Esophagus squamous epithelium (tissue), 5 donors: ENCODE results near the gene SEMA4D. TPM values are rescaled to one million over a fixed set of nuclear protein-coding genes. Genes with fewer than 3 reads are reported as not detected.
A peak's percentile ranks its signal among the peaks of the same experiment; 100 is the strongest.

Source experiments
- DNase-seq: peaks from one replicate; lab custom pipeline; 2025; lab: John Stamatoyannopoulos, UW
- H3K27ac ChIP-seq, 4 donors: fragments of 200-600 bp; sonication (generic); one replicate each; pipeline ENCODE4 v1.5.1; 2016 to 2019; ENCODE audit warnings: mild to moderate bottlenecking in 1 of 4
- H3K27me3 ChIP-seq, 4 donors: fragments of 200-600 bp; sonication (generic); 1 replicate in 3 of 4; 2 replicates in 1 of 4; pipeline versions ENCODE4 v1.5.1 to v1.6.0; 2017 to 2021; ENCODE audit warnings: antibody characterized with exemption in 1 of 4
- H3K36me3 ChIP-seq, 3 donors: fragments of 200-600 bp; sonication (generic); one replicate each; pipeline ENCODE4 v1.5.1; 2016 to 2019
- H3K4me1 ChIP-seq, 3 donors: fragments of 200-600 bp; sonication (generic); one replicate each; pipeline ENCODE4 v1.5.1; 2017 to 2019
- H3K4me3 ChIP-seq, 4 donors: fragments of 200-600 bp; sonication (generic); 1 replicate in 3 of 4; 2 replicates in 1 of 4; pipeline ENCODE4 v1.5.1; 2016 to 2019; ENCODE audit warnings: mild to moderate bottlenecking in 2 of 4, moderate library complexity in 1 of 4
- H3K9me3 ChIP-seq, 3 donors: fragments of 200-600 bp; sonication (generic); one replicate each; pipeline ENCODE4 v1.5.1; 2016 to 2019
- CTCF ChIP-seq, 6 experiments: fragments of 450-650 bp in 4 of 6; fragments of 200-600 bp in 2 of 6; sonication (generic) in 2 of 6; IDR thresholded peaks; one replicate each; pipeline ENCODE4 v1.5.1; 2016 to 2019; ENCODE audit warnings: antibody characterized with exemption in 6 of 6, mild to moderate bottlenecking in 4 of 6, moderate library complexity in 4 of 6
- POLR2A ChIP-seq, 4 donors: fragments of 450-650 bp; IDR thresholded peaks; one replicate each; pipeline ENCODE4 v1.6.1; 2017; ENCODE audit warnings: antibody characterized with exemption in 4 of 4, mild to moderate bottlenecking in 4 of 4, moderate library complexity in 3 of 4
- WGBS, 2 donors: methylation state at CpG; one replicate each; pipeline ENCODE4 v1.1.5; 2018; 5-methylcytosine and 5-hydroxymethylcytosine counted together
- intact Hi-C: fragments of 100-400 bp; cut with DNase I; formaldehyde crosslinking; loops from one replicate; pipeline ENCODE4 v1.15.0; 2022
- total RNA-seq, 4 donors: library from RNA; depleted of rRNA; stranded (reverse); fragments of >200 nt; gene quantifications; one replicate each; pipeline ENCODE4 v1.1.0, GENCODE V29; 2016
- donor health status: DM: yes; HTN: yes; CAD: no.

The SEMA4D gene
- total RNA-seq, 4 donors from 2014 or later, result 12.8 to 52.0 (median 20.5) TPM

GRCh38 chr9:89468281-89468960 is 29.5 kb downstream of the SEMA4D start:
- no peaks in the 10 kb centered on the region for H3K27me3 ChIP-seq
- 70 to 85% methylated on average over 6 to 7 of the region's 7 CpGs for WGBS, 2 donors
- intact Hi-C loops, result no loop called here
- H3K4me3 ChIP-seq, result no peak overlapping the region
- no peak for DNase-seq
- H3K9me3 ChIP-seq, result no peaks in the 10 kb centered on the region
- H3K27ac ChIP-seq, result peak overlapping the region in 1 of 4 donors; percentile 48
- peaks cover 0 to 30% (median 0%) of the 10 kb centered on the region in 3 donors for H3K4me1 ChIP-seq
- no peak for TF ChIP-seq POLR2A (IDR thresholded peaks at IDR 0.05)
- no peak for TF ChIP-seq CTCF (IDR thresholded peaks at IDR 0.05)
- no peaks in the 10 kb centered on the region for H3K36me3 ChIP-seq

DNA sequence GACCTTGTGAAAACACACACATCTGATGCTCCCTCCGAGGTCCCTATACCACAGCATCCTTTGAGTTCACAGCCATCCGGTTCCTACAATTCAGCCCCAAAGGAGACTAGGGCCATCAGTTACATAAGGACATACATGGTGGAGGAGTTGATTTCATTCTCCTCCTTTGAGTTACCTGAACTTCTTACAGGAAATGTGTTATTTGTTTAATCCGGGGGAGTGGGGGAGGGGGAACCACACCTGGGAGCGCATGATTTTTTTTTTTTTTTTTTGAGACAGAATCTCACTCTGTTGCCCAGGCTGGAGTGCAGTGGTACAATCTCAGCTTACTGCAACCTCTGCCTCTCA is 30.7 kb downstream of the SEMA4D start:
- no peaks in the 10 kb centered on the region for H3K9me3 ChIP-seq
- H3K27ac ChIP-seq, result peak overlapping the region in 1 of 4 donors; percentile 21

GRCh38 chr9:89466451-89467277 is 31.2 kb downstream of the SEMA4D start:
- H3K9me3 ChIP-seq, result no peaks in the 10 kb centered on the region
- H3K27me3 ChIP-seq, result no peaks in the 10 kb centered on the region
- intact Hi-C loops, result no loop called here
- H3K27ac ChIP-seq, result peak overlapping the region in 1 of 4 donors; percentile 21
- H3K4me1 ChIP-seq, result peaks cover 0 to 41% (median 0%) of the 10 kb centered on the region in 3 donors
- TF ChIP-seq CTCF (IDR thresholded peaks at IDR 0.05), result no peak
- TF ChIP-seq POLR2A (IDR thresholded peaks at IDR 0.05), result no peak
- WGBS, 2 donors, result 65 to 81% methylated on average over 13 to 15 of the region's 18 CpGs
- no peaks in the 10 kb centered on the region for H3K36me3 ChIP-seq
- H3K4me3 ChIP-seq, result no peak overlapping the region
- DNase-seq, result no peak

More for the DNA sequence above, 30.7 kb downstream of the SEMA4D start:
- WGBS, 2 donors, result 75 to 89% methylated on average over 4 of the region's 4 CpGs
- Histone ChIP-seq H3K36me3 (no peaks in the 10 kb centered on the region), H3K27me3 (no peaks in the 10 kb centered on the region), H3K4me3 (no peak overlapping the region), H3K4me1 (peaks cover 0 to 35% (median 0%) of the 10 kb centered on the region in 3 donors)
- DNase-seq, result no peak
- intact Hi-C loops, result no loop called here
- TF ChIP-seq POLR2A (IDR thresholded peaks at IDR 0.05) (no peak), CTCF (IDR thresholded peaks at IDR 0.05) (no peak)

GRCh38 chr9:89465726-89466308 is 32.1 kb downstream of the SEMA4D start:
- Histone ChIP-seq H3K27me3 (no peaks in the 10 kb centered on the region), H3K27ac (no peak overlapping the region), H3K4me1 (peaks cover 0 to 47% (median 0%) of the 10 kb centered on the region in 3 donors), H3K9me3 (no peaks in the 10 kb centered on the region), H3K36me3 (no peaks in the 10 kb centered on the region), H3K4me3 (no peak overlapping the region)
- WGBS, 2 donors, result 81 to 91% methylated on average over 5 to 9 of the region's 10 CpGs
- TF ChIP-seq CTCF (IDR thresholded peaks at IDR 0.05), result no peak
- no peak for TF ChIP-seq POLR2A (IDR thresholded peaks at IDR 0.05)
- DNase-seq, result no peak
- intact Hi-C loops, result no loop called here
